Ectodermal cell (in vitro differentiated cells): ENCODE data around the gene KLF11.

Source experiments
- H3K27ac ChIP-seq: 2 replicates; pipeline ENCODE4 v1.7.0; 2013; ENCODE audit warnings: mild to moderate bottlenecking, low read depth, low read length; ENCODE audit not compliant: insufficient read depth, poor library complexity, severe bottlenecking
- H3K27me3 ChIP-seq: 2 replicates; pipeline ENCODE4 v1.7.0; 2013; ENCODE audit warnings: mild to moderate bottlenecking, low read length; ENCODE audit not compliant: insufficient read depth, control insufficient read depth, poor library complexity, severe bottlenecking
- H3K36me3 ChIP-seq: one replicate; pipeline ENCODE4 v1.7.0; 2013; ENCODE audit warnings: low read length; ENCODE audit not compliant: control insufficient read depth, insufficient read depth
- H3K4me1 ChIP-seq: one replicate; pipeline ENCODE4 v1.7.0; 2013; ENCODE audit warnings: low read length; ENCODE audit not compliant: control insufficient read depth, insufficient read depth
- H3K4me3 ChIP-seq: 2 replicates; pipeline ENCODE4 v1.7.0; 2013; ENCODE audit warnings: low read depth, low read length, control low read depth; ENCODE audit not compliant: insufficient read depth
- H3K9me3 ChIP-seq: 2 replicates; pipeline ENCODE4 v1.7.0; 2013; ENCODE audit warnings: mild to moderate bottlenecking, low read length, moderate library complexity; ENCODE audit not compliant: control insufficient read depth
- WGBS, 2 experiments: methylation state at CpG; one replicate each; pipeline ENCODE4 v1.1.7; 2013; ENCODE audit warnings: missing lambda C conversion rate in 2 of 2; 5-methylcytosine and 5-hydroxymethylcytosine counted together

KLF11 gene

GRCh38 chr2:10096641-10097040, 53.3 kb downstream of the KLF11 start:
- WGBS, 2 experiments: 90% methylated on average over 10 of the region's 10 CpGs
- H3K36me3 ChIP-seq: no peaks in the 10 kb centered on the region
- no peak overlapping the region for H3K27ac ChIP-seq
- no peaks in the 10 kb centered on the region for H3K9me3 ChIP-seq
- H3K4me3 ChIP-seq: no peak overlapping the region
- peaks cover 11% of the 10 kb centered on the region for H3K4me1 ChIP-seq
- no peaks in the 10 kb centered on the region for H3K27me3 ChIP-seq

GRCh38 chr2:10097352-10098148, 54.2 kb downstream of the KLF11 start:
- no peaks in the 10 kb centered on the region for H3K27me3 ChIP-seq
- H3K27ac ChIP-seq: no peak overlapping the region
- H3K4me3 ChIP-seq: no peak overlapping the region
- 37 to 39% methylated on average over 15 to 16 of the region's 16 CpGs for WGBS, 2 experiments
- no peaks in the 10 kb centered on the region for H3K36me3 ChIP-seq
- no peaks in the 10 kb centered on the region for H3K9me3 ChIP-seq
- H3K4me1 ChIP-seq: peaks cover 11% of the 10 kb centered on the region

- WGBS, 2 experiments: 86 to 88% methylated on average over 7 of the region's 7 CpGs
- H3K4me3 ChIP-seq: no peak overlapping the region
- H3K27ac ChIP-seq: no peak overlapping the region
Measured at GRCh38 chr2:10101491-10101890, 58.1 kb downstream of the KLF11 start.

GRCh38 chr2:10103179-10103578, 59.8 kb downstream of the KLF11 start:
- H3K27ac ChIP-seq: no peak overlapping the region
- H3K9me3 ChIP-seq: no peaks in the 10 kb centered on the region
- H3K36me3 ChIP-seq: peaks cover 3% of the 10 kb centered on the region
- H3K27me3 ChIP-seq: no peaks in the 10 kb centered on the region
- H3K4me1 ChIP-seq: no peaks in the 10 kb centered on the region
- no peak overlapping the region for H3K4me3 ChIP-seq
- 93 to 97% methylated on average over 6 of the region's 6 CpGs for WGBS, 2 experiments

More at GRCh38 chr2:10101491-10101890, 58.1 kb downstream of the KLF11 start:
- H3K27me3 ChIP-seq: no peaks in the 10 kb centered on the region
- H3K4me1 ChIP-seq: peaks cover 3% of the 10 kb centered on the region
- H3K9me3 ChIP-seq: no peaks in the 10 kb centered on the region
- peaks cover 3% of the 10 kb centered on the region for H3K36me3 ChIP-seq
